ENCODE results near the gene UBE2E3. TPM values are rescaled to one million over a fixed set of nuclear protein-coding genes. Genes with fewer than 3 reads are reported as not detected.

The UBE2E3 gene
- total RNA-seq, 1 experiment from 2014 or later, result 91.3 TPM

- H3K4me3 ChIP-seq (ENCODE audit: low read depth in 2 of 2, low read length in 2 of 2), result no peak overlapping the region
- ChIA-PET CTCF (no interaction called here), POLR2A (no interaction called here)
- no peaks in the 10 kb centered on the region; the same call in 1 of the 2 replicates for H3K9me3 ChIP-seq (ENCODE audit: control insufficient read depth, insufficient read depth, low read depth, low read length)
- intact Hi-C loops (cut with micrococcal nuclease; ENCODE audit: unreplicated experiment), result no loop called here
- DNase-seq (ENCODE audit: low read depth, low spot score) (no peak), ATAC-seq (no peak)
- in situ Hi-C loops (cut with HindIII; ENCODE audit: low pct_unique_long_range_greater_than_20kb, low sequenced_read_pairs), result no loop called here
- no peaks in the 10 kb centered on the region for H3K36me3 ChIP-seq (ENCODE audit: control insufficient read depth, insufficient read depth, low read length)
- BruUV-seq (replicated peaks), result no TSS peak
- TF ChIP-seq POLR2AphosphoS5 (IDR thresholded peaks at IDR 0.05; ENCODE audit: low read depth, low read length) (no peak), TCF7L2 (IDR thresholded peaks at IDR 0.05; ENCODE audit: low read depth, low read length) (no peak), REST (IDR thresholded peaks at IDR 0.05; ENCODE audit: insufficient read depth in 1 of 2, low read depth in 2 of 2, low read length in 1 of 2) (no peak), SIN3A (IDR thresholded peaks at IDR 0.05; ENCODE audit: borderline replicate concordance, insufficient read depth, low read depth, low read length) (no peak), CTCF (IDR thresholded peaks at IDR 0.05) (no peak)
- no peak overlapping the region for H3K27ac ChIP-seq (ENCODE audit: low read length)
- H3K27me3 ChIP-seq (ENCODE audit: control insufficient read depth, insufficient read depth, low read length), result no peaks in the 10 kb centered on the region
- no peaks in the 10 kb centered on the region for H3K4me1 ChIP-seq (ENCODE audit: control insufficient read depth, insufficient read depth, low read length)
Observed at GRCh38 chr2:181095486-181095885, 115.1 kb downstream of the UBE2E3 start.

- no peak for DNase-seq (ENCODE audit: low read depth, low spot score)
- Histone ChIP-seq H3K9me3 (ENCODE audit: control insufficient read depth, insufficient read depth, low read depth, low read length) (no peaks in the 10 kb centered on the region; the same call in 1 of the 2 replicates), H3K36me3 (ENCODE audit: control insufficient read depth, insufficient read depth, low read length) (no peaks in the 10 kb centered on the region), H3K27ac (ENCODE audit: low read length) (no peak overlapping the region), H3K4me1 (ENCODE audit: control insufficient read depth, insufficient read depth, low read length) (peaks cover 11% of the 10 kb centered on the region), H3K4me3 (ENCODE audit: low read depth in 2 of 2, low read length in 2 of 2) (no peak overlapping the region), H3K27me3 (ENCODE audit: control insufficient read depth, insufficient read depth, low read length) (no peaks in the 10 kb centered on the region)
- intact Hi-C loops (cut with micrococcal nuclease; ENCODE audit: unreplicated experiment), result loop anchor here (2.0 kb wide), 2 partner anchors 363 to 611 kb away; no protein-coding TSS in a partner anchor
- ChIA-PET CTCF (no interaction called here), POLR2A (no interaction called here)
- TF ChIP-seq REST (IDR thresholded peaks at IDR 0.05; ENCODE audit: insufficient read depth in 1 of 2, low read depth in 2 of 2, low read length in 1 of 2) (no peak), CTCF (IDR thresholded peaks at IDR 0.05) (no peak), SIN3A (IDR thresholded peaks at IDR 0.05; ENCODE audit: borderline replicate concordance, insufficient read depth, low read depth, low read length) (no peak), TCF7L2 (IDR thresholded peaks at IDR 0.05; ENCODE audit: low read depth, low read length) (no peak), POLR2AphosphoS5 (IDR thresholded peaks at IDR 0.05; ENCODE audit: low read depth, low read length) (no peak)
- in situ Hi-C loops (cut with HindIII; ENCODE audit: low pct_unique_long_range_greater_than_20kb, low sequenced_read_pairs), result no loop called here
- no TSS peak for BruUV-seq (replicated peaks)
- no peak for ATAC-seq
Observed at GRCh38 chr2:181103659-181104058, 123.3 kb downstream of the UBE2E3 start.

Measured in Panc1 (cell line).